ENCODE data around the gene GPR3.
"Not testable (repeated sequence)": the region's sequence is repeated elsewhere in the genome, so short reads cannot be mapped to it uniquely, and the experiment has no call there.

The GPR3 gene

DNA sequence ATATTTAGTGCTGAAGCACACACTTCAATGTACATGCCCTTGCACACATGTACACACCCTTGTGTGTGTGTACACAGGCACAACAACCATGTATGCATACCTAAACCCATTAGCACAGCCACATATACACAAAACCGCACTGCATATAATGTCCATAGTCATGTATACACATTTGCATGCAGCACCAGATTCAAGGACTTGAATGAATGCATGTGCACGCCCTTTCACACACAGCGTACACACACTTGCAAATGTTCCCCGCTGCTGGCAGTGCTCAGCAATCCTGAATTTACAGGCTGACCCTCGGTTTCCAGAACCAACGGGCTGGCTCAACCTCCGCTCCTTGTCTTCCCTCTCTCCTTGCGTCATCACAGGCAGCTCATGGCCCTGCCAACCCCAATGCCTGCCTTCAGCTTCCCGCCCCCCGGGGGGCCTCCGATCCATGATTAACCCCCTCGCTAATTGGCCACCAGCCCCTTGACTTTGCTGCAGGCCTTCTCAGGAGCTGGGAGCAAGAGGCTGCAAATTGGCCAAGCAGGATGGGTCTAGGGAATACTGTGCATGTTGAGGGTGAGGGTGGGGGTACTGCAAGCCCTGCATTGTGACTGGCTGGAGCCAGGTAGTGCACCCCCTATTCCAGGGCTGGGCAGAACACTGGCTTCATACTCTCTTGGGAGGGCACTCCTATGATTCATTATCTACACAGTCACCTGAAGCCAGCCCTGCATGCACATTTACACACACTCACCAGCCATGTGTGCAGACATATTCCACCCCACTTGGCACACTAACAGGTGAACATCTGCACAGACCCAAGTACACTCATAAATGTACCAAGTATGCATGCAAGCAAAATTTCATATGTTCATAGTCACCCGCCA, 7.9 kb downstream of the GPR3 start:
- DNase-seq (ENCODE audit: low read depth), result no peak

DNA sequence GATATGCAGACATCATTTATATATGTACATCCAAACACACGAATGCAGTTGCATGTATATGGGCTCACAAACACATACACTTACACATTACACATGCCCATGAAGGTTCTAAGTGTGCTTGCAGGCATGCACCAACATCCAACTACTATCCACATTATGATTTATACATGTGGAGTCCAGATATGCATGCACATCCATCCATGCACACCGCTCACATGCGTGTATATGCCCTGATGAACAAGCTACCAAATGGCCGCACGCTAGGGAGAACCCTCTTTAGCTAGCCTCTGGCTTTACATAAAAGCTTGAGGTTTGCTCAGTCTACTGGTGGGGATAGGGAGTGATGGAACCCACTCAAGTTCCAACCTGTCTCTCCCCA, 8.5 kb downstream of the GPR3 start:
- no peak for DNase-seq (ENCODE audit: low read depth)

DNA sequence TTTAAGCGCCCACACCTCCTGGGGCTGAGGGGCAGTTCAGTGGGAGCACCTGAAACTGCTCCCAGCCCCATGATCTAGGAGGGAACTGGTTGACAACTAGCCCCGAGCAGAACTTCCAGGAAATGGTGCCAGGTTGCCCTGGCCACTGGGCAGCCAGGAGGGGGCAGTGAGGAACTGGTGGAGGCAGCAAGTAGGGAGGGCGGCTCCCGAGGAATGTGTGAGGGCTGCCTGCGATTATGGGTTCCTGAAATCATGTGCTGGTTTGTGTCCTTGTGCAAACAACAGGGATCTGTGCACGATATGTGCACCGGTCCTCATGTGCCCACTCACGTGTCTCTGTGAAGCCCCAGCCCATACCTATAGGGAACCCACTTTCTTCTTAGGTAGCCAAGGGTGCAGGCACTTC, 9.9 kb downstream of the GPR3 start:
- no peak for DNase-seq (ENCODE audit: low read depth)

DNA sequence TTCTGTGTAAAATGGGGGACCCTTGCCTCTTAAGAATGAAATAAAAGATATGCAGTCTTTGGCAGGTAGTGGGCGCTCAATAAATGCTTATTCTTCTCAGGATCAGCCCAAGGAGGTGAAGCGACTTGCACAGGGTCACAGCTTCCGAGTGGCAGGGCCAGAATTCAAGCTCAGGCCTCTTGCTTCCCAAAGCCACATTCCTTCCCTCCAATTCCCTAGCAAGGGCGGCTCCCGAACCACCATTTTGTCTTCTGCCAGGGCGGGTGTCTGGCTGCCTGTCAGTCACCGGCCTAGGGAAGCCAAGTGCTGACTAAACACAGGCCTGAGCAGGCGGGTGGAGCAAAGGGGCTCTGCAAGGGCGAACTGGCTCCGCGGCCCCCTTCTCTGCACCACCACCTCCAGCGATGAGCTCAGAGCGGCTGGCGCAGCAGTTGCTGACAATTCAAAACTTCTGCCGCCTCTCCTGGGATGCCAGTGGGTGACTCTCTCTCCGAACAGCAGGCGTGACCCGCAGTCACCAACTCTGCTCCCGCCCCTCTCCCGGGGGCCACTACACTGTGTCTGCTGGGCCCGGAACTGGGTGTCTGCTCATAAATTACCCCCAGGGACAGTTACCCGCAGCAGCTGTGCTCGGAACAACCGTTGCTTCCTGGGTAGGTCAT, 10.8 kb downstream of the GPR3 start:
- no peak for DNase-seq (ENCODE audit: low read depth)

DNA sequence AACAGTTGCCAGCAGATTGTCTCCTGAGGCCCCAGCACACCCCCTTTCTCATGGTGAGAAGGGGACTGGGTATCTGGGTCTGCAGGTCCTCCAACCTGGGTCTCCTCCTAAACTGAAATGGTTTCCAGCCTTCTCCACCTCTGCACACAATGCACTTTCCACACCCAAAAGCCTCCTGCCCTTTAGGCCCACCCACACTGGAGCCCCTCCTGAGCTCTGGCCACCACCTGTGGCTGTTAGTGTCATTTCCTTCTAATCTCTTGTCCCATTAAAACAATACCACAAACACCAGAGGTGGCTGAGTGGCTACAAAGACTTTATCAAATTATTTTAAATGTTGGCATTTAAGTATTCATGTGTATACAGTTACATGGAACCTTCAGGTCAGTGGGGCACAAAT, 11.5 kb downstream of the GPR3 start:
- no peak for DNase-seq (ENCODE audit: low read depth)

DNA sequence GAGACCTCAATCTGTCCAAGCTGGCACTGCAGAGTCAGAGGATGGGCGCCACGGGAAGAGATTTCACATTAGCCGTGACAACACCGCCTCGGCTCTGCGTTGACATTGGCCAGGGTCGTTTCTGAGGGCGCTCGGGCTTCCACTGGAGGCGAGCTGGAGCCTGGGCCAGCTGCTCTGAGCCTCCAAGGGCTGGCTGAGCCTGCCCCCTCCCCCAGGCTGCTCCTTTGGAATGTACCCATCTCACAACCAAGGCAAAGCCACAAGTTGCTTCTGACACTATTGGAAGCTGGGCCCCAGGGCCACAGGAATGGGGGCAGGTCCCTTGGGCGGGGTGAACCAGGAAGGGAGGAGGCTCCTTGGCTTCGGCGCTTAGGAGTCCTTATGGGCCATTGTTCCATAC, 12.7 kb downstream of the GPR3 start:
- DNase-seq (ENCODE audit: low read depth), result no peak

DNA sequence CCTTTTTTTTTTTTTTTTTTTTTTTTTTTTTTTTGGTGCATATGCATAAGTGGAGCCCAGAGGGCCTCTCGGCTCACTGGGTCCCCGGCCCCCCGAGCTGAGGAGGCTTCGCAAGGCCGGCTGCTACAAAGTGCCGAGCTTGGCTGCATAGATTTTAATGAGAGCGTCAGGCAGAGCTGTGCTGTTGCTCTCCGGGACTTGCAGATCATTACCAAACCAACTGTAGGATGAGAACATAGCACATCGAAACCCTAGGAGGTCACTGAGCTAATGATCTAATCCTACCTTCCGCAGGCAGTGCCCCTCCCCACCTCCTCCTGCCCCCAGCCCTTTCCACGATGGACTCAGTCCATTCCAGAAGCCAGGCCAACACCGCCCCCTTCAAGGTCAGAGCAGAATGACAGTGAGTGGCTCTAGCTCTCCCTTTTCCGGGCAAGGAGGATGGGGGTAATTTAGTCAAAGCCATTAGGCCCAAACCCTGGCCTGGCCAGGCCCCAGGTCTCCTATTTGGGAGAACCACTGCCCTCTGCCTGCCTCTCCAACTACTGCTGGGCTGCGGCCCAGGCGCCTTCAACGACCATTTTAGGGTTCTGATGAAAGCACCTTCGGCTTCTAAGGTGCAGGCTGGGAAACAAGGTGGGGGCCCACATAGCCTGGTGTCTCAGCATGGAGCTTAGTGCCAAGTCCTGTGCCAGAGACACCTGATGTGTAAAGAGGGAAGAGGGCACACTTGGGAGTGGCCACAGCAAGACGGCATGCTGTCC, 13.4 kb downstream of the GPR3 start:
- not testable (repeated sequence) for DNase-seq (ENCODE audit: low read depth)

DNA sequence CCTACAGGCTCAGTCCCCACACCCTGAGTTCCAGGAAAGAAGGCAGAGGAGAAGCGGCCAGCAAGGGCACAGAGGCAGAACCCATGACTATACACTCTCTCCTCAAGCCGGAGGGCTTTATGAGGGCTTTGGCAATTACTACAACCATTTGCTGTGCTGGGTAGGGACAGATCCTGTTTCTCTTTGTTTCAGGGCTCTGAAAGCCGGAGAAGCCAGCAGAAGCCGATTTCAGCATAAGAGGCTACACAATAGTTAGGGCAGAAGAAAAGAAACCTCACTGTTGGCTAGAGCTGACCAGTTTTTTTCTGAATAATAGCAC, 13.9 kb downstream of the GPR3 start:
- no peak for DNase-seq (ENCODE audit: low read depth)

DNA sequence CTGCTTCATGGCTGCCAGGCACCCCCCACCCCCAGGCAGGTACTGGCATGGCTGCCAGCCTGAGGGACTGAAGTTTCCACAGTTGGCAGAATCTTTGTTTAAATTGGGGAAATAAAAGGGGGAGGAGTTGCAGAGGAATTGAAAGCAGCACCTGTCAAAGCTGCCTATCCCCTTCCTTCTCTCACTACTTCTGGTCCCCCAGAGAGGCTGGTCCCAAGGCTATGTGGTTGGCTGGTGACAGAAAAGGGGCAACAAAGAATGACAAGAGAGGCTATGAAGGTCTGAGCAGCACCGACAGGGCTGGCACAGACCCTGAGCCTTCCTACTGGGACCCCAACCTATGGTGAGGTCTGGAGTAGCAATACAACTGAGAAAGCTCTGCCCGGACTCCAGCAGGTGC, 14.4 kb downstream of the GPR3 start:
- DNase-seq (ENCODE audit: low read depth), result not testable (repeated sequence)

DNA sequence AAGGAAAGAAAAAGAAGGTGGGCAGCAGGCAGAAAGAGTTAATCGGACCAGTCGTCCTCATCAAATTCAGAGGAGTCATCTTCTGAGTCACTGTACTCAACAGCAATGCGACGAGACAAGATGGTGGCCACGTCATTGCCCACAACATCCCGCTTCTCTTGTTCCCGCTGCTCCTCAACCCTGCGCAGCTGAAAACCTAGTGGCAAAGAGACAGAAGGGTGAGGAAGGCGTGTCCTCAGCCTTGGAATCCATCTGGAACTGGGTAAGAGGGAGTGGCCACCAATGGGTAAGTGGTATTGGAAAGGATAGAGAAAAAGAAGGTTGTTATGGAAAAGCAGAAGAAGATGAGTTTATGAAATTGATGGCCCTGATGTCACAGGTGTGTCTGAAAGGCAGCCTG, 15.7 kb downstream of the GPR3 start:
- no peak for DNase-seq (ENCODE audit: low read depth)

DNA sequence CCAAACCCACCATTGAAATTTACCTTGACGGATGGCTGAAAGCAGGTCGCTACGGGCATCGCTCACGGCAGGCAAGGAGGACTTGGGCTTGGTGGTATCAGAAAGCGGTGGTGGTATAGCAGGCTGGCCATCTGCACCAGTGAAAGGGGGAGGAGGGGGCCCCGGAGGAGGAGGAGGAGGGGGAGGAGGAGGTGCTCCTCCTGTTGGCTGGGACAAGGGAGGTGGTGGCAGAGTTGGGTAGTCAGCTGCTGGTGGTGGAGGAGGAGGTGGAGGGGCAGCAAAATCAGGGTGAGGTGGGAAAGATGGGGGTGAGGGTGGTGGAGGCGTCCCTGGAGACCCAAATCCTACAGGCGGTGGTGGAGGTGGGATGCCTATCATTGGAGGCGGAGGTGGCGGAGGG, 17.2 kb downstream of the GPR3 start:
- no peak for DNase-seq (ENCODE audit: low read depth)

DNA sequence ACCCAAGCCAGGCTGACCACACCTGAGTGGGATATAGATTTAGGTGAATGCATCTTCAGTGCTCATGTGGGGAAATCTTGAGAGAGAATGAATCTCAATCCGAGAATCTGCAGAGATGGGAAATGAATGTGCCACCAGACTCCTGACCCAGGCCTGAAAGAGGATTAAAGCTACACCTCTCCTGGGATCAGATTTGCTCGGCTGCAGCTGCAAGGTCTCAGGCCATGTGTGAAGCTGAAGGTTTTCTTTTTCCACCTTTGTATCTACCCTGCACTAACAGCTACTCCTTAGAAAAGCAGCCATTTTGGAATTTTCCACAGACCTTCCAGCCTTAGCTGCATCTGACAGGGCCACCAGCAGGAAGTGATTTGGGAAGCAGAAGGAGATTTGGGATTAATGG, 18.3 kb downstream of the GPR3 start:
- no peak for DNase-seq (ENCODE audit: low read depth)

DNA sequence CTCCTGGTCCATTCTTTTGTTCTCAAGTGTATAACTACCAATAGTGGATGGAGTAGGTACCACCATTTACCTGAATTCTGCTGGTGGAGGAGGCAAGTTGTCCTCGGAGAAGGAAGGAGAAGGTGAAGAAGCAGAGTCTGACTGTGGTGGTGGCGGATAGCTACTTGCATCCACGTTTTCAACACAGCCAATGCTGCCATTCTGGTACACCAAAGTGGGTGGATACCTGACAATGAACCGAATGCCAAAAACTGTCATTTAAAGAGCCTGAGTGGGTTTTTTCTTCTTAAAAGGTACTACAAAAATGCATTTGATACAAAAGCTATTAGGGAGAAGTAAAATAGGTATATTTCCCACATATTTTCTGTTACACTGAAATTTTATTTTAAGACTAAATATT, 20.1 kb downstream of the GPR3 start:
- DNase-seq (ENCODE audit: low read depth), result no peak

DNA sequence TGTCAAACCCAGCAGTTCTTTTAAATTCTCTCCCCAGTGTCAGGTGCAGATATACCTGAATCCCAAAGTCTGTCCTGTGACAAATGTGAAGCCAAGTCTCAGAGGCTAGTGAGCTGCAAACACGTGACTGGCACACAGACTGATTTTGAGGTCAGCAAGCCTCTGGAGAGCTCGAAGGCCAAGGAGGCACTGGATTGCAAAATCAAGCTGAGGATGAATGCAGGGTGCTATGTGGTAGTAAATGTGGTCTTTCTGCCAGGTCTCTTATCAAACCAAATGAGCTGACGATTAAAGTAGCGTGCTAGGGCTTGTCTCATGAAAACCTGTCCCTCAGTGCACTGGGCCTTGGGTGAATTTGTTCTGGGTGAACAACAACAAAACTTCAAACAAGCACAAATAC, 20.6 kb downstream of the GPR3 start:
- DNase-seq (ENCODE audit: low read depth), result no peak

DNA sequence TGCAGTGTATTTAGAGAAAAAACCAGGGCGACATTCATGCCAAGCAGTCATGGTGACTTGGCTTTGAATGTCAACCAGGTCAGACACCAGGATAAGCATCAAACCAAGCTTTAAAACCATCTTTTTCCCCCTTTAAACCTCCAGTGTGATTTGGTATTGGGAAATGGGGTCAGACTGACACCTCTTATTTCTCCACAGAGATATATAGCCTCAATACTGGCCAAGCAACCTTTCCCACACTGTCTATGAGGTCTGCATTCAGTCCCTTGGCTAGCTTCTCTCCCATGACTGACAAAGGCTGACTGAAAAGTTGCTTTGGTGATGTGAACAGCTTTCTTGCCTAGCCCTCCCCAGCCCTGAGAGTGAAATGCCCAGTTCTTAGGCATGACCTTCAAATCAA, 21.7 kb downstream of the GPR3 start:
- DNase-seq (ENCODE audit: low read depth), result no peak

DNA sequence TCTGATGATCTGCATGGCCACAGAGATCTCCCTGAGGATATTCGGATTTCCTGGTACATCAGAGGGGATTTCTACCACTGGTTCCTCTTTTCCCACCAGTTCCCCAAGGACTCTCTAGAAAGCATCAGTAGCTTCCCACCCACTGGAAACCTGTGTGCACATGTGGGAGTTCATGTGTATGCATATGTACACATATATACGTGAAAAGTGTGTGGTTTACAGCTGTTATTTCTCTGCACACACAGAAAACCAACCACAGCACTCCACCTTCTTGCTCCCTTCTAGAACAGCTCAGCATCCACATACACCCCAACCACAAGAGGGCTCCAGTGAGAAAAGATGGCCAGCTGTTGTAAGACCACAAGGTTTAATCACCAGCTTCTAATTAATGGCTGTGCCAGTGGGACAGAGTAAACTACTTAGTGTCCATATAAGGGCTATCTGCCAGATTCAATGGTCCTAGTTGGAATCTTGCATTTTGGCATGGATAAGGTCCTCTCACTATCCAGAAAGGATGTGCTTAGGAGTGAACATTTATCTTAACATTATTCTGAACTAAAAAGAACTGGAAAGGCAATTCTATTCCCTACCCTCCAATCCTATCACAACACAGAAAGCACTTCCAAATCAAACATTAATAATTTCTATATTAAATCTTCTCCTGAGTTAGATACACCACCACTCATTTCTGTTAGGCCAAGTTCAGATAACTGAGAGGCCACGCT, 24.1 kb downstream of the GPR3 start:
- DNase-seq (ENCODE audit: low read depth), result peak; percentile 18

DNA sequence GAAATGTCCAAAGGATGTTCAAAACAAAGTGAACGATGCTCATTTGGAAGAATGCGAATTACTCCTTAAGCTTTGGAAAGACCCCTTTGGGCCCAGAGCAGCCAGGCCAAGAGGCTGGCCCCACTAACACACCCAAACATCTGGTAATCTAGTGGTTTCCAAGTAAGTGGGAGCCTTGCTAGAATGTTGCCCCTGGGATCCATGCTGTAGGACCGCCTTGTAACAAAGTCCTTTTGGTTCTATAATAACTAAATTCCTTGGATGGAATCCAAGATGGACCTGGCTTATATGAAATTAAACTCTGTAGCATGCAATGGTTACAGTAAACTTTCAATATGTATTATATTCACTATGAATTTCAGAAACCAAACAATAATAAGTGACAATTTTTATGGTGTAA, 25.3 kb downstream of the GPR3 start:
- DNase-seq (ENCODE audit: low read depth), result no peak

DNA sequence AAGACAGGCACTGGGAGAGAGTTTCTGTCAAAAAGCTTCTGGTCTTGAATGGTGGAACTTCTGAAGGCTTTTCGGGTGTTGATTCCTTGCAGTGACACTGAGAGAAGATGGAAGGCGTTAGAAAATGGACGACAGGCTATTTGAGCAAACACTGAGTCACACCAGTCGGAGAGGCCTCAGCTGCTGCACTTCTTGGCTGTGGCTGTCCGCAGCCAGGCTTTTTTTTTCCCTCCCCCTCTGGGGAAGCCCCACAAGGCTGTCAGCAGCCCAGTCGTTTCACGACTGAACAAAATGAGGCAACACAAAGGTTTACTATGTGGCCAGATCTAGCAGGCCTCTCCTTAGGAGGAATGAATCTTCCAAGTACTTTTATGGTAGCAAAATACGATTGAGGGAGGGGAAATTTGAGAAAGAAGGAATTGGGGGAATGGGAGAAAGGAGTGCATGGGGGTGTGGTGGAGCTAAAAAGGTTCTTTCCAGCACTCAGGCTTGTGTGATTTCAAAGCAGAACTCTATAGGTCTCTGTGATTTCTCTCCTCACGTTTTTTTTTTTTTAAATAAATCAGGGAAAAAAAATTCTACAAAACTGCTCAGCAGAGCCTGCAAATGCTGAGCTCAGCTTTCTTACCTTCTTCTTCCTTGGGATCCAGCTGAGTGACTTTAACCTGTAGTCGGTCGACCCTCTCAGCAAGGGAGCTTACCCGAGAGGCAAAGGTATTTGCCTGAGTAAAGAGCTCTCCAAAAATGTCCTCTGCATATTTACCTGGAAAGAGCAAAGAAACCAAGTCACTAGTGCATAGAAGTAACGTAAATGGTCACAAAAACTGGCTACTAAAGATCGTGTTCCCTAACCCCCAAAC, 26.1 kb downstream of the GPR3 start:
- peak; percentile 50 for DNase-seq (ENCODE audit: low read depth)

DNA sequence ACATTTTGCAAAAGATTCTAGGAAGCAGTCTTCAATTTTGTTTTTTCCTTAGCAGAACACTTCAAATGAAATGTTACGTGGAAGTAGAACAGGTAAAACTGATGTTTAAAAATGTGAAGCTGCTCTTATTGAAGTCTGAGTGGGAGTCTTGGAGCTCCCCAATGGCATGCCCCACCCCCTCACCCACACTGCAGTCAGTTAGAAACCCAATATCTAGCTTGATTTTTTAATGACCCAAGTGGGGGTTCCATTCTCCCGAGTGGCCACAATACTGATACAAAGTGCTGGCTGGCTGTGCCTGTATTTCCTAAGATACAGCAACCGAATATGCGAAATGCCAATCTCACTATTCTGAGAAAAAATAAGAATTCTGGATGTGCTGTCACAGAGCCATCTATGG, 31.3 kb downstream of the GPR3 start:
- no peak for DNase-seq (ENCODE audit: low read depth)

DNA sequence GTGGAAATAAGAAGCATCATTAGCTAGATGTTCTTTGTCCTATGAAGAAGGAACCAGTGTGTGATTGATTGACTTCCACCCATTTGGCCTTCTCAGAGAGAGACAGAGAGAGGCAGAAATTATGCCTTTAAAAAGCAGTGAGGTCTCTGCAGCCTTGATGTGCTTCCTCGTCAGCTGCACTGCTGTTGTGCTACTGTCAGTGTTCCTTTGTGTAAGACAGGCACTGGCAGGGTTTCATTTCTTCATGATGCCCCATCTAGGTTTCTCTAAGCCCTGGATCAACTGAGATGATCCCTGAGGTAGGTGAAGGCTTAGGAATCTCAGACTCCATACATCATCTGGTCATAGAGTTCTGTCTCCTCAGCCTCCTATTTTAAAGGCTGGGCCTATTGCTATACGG, 34.9 kb downstream of the GPR3 start:
- no peak for DNase-seq (ENCODE audit: low read depth)

DNA sequence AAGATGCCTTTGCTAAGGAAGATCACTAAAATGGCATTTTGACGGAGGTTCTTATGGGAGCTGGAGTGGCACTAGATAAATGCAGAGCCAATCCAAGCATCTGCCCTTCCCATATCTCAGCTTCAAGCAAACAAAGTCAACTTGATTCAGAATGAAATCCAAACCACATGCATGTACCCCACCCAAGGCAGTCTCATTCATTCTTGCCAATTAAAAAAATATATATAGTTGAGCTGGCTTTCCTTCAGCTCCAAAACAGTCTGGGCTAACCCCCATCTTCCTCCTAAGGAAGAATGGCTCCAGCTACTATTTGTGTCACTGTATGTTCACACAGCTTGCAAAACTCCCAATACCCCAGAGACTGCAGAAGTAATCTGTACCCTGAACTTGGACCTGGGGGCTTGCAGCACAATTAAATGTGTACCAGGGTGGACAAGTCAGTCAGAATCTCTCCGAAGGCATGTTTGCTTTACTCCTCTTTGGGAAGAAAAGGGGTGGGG, 35.4 kb downstream of the GPR3 start:
- DNase-seq (ENCODE audit: low read depth), result no peak

All from activated T-helper 9 cell treated with anti-CD3 and anti-CD28 coated beads, Interleukin-2, amount 50 U/mL, for 16 hours (primary cell).